Caco-2 (cell line): Measurements from ENCODE around the gene RPH3AL. TPM values are rescaled to one million over a fixed set of nuclear protein-coding genes. Genes with fewer than 3 reads are reported as not detected.
A peak's percentile ranks its signal among the peaks of the same experiment; 100 is the strongest.

Experiments used
- BruUV-seq: library from RNA; stranded (reverse); fragments of 400-500 nt; replicated peaks from 2 replicates; lab custom pipeline; 2021; lab: Mats Ljungman, UMichigan
- CTCF ChIA-PET: fragments of 300-600 bp; sonication (Branson Sonifier 250); formaldehyde crosslinking; loops from one replicate; lab custom pipeline; 2022; ENCODE audit warnings: antibody characterized with exemption; lab: Charles Lee
- POLR2A ChIA-PET: fragments of 300-600 bp; sonication (Branson Sonifier 250); formaldehyde crosslinking; loops from one replicate; lab custom pipeline; 2022; ENCODE audit warnings: antibody characterized with exemption; lab: Charles Lee
- DNase-seq, 2 experiments: peaks; one replicate each; pipeline versions ENCODE4 v3.0.0 to v3.0.0-alpha.2; 2020 to 2022
- H3K27me3 ChIP-seq: replicated peaks from 2 replicates; pipeline ENCODE4 v1.6.0; 2011; ENCODE audit warnings: low read length; ENCODE audit not compliant: control insufficient read depth, insufficient read depth
- H3K36me3 ChIP-seq: 2 replicates; pipeline ENCODE4 v1.5.1; 2011; ENCODE audit warnings: low read length; ENCODE audit not compliant: control insufficient read depth, insufficient read depth
- H3K4me1 ChIP-seq: fragments of 250-450 bp; sonication (Bioruptor Pico); 2 replicates; pipeline ENCODE4 v1.5.1; 2020; ENCODE audit warnings: mild to moderate bottlenecking
- H3K4me3 ChIP-seq: 2 replicates; pipeline ENCODE4 v1.5.1; 2011; ENCODE audit warnings: low read depth, mild to moderate bottlenecking, control low read depth, low read length
- H3K9me3 ChIP-seq: fragments of 250-450 bp; sonication (Bioruptor Pico); 2 replicates; pipeline ENCODE4 v1.5.1; 2020; ENCODE audit warnings: mild to moderate bottlenecking, moderate library complexity
- H3K27ac Mint-ChIP-seq: one replicate; pipeline ENCODE4 v1.8.0; 2022; ENCODE audit warnings: mixed read lengths; ENCODE audit not compliant: unreplicated experiment
- H3K27me3 Mint-ChIP-seq: one replicate; pipeline ENCODE4 v1.8.0; 2022; ENCODE audit warnings: mixed read lengths; ENCODE audit not compliant: insufficient read depth, unreplicated experiment
- H3K36me3 Mint-ChIP-seq: one replicate; pipeline ENCODE4 v1.8.0; 2022; ENCODE audit warnings: mild to moderate bottlenecking, mixed read lengths; ENCODE audit not compliant: insufficient read depth, unreplicated experiment
- H3K4me1 Mint-ChIP-seq: one replicate; pipeline ENCODE4 v1.8.0; 2022; ENCODE audit warnings: low read depth, mixed read lengths; ENCODE audit not compliant: unreplicated experiment
- H3K4me3 Mint-ChIP-seq: one replicate; pipeline ENCODE4 v1.8.0; 2022; ENCODE audit warnings: mild to moderate bottlenecking, moderate library complexity, mixed read lengths; ENCODE audit not compliant: unreplicated experiment
- H3K9me3 Mint-ChIP-seq: one replicate; pipeline ENCODE4 v1.8.0; 2022; ENCODE audit warnings: mixed read lengths; ENCODE audit not compliant: unreplicated experiment
- intact Hi-C: fragments of 100-400 bp; cut with micrococcal nuclease; formaldehyde crosslinking; loops from one replicate; pipeline ENCODE4 v1.10.0; 2022; ENCODE audit not compliant: unreplicated experiment
- total RNA-seq: library from RNA; stranded (reverse); gene quantifications from 2 replicates; pipeline ENCODE4 v1.2.3, GENCODE V29; 2022
- TF ChIP-seq, protein P1 (sequence below), 2 experiments: fragments of 200-600 bp in 1 of 2; IDR thresholded peaks; 1 replicate in 1 of 2; 2 replicates in 1 of 2; pipeline versions ENCODE4 v1.5.1 to v1.8.0; 2011 to 2022; ENCODE audit warnings: antibody characterized with exemption in 1 of 2, control low read depth in 1 of 2, inconsistent platforms in 1 of 2, low read depth in 1 of 2, low read length in 1 of 2, mild to moderate bottlenecking in 1 of 2, moderate library complexity in 1 of 2; ENCODE audit not compliant: insufficient read depth in 1 of 2, severe bottlenecking in 1 of 2, unreplicated experiment in 1 of 2

RPH3AL gene
- total RNA-seq, 1 experiment from 2014 or later = 36.0 TPM

DNA sequence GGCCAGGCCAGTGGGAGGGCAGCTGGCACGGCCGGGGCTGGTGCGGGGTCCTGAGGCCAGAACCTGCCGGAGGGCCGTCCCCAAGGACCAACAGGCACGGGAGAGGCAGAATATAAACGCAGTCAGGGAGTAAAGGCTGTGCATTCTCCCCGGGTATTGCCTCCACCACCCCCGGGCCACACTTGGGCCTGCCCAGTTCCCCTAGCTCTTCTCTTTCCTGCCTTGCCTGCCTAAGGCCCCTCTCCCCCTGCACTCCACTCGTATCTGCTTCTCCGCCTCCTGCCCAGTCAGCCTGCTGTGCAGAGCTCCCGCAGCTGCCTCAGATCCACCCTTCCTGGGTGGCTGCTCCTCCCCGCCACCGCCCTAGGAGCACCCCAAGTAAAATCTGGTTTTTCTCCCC, 5.0 kb upstream of the RPH3AL start:
- Mint-ChIP-seq H3K4me3 (no peak overlapping the region), H3K36me3 (peaks cover 41% of the 10 kb centered on the region), H3K4me1 (peaks cover 10% of the 10 kb centered on the region), H3K9me3 (no peaks in the 10 kb centered on the region), H3K27me3 (no peaks in the 10 kb centered on the region), H3K27ac (no peak overlapping the region)
- intact Hi-C loops = no loop called here
- TF ChIP-seq, protein P1, sequence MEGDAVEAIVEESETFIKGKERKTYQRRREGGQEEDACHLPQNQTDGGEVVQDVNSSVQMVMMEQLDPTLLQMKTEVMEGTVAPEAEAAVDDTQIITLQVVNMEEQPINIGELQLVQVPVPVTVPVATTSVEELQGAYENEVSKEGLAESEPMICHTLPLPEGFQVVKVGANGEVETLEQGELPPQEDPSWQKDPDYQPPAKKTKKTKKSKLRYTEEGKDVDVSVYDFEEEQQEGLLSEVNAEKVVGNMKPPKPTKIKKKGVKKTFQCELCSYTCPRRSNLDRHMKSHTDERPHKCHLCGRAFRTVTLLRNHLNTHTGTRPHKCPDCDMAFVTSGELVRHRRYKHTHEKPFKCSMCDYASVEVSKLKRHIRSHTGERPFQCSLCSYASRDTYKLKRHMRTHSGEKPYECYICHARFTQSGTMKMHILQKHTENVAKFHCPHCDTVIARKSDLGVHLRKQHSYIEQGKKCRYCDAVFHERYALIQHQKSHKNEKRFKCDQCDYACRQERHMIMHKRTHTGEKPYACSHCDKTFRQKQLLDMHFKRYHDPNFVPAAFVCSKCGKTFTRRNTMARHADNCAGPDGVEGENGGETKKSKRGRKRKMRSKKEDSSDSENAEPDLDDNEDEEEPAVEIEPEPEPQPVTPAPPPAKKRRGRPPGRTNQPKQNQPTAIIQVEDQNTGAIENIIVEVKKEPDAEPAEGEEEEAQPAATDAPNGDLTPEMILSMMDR (IDR thresholded peaks at IDR 0.05; ENCODE audit: insufficient read depth in 1 of 2, low read depth in 1 of 2, low read length in 1 of 2, severe bottlenecking in 1 of 2, unreplicated experiment in 1 of 2) = no peak
- H3K36me3 ChIP-seq = peaks cover 1% of the 10 kb centered on the region; the same call in 1 of the 2 replicates
- POLR2A ChIA-PET = no interaction called here
- no peaks in the 10 kb centered on the region for H3K9me3 ChIP-seq
- BruUV-seq = no TSS peak
- peaks cover 7% of the 10 kb centered on the region for H3K4me1 ChIP-seq
- CTCF ChIA-PET = no interaction called here
- H3K4me3 ChIP-seq = no peak overlapping the region
- no peaks in the 10 kb centered on the region for H3K27me3 ChIP-seq
- no peak for DNase-seq

DNA sequence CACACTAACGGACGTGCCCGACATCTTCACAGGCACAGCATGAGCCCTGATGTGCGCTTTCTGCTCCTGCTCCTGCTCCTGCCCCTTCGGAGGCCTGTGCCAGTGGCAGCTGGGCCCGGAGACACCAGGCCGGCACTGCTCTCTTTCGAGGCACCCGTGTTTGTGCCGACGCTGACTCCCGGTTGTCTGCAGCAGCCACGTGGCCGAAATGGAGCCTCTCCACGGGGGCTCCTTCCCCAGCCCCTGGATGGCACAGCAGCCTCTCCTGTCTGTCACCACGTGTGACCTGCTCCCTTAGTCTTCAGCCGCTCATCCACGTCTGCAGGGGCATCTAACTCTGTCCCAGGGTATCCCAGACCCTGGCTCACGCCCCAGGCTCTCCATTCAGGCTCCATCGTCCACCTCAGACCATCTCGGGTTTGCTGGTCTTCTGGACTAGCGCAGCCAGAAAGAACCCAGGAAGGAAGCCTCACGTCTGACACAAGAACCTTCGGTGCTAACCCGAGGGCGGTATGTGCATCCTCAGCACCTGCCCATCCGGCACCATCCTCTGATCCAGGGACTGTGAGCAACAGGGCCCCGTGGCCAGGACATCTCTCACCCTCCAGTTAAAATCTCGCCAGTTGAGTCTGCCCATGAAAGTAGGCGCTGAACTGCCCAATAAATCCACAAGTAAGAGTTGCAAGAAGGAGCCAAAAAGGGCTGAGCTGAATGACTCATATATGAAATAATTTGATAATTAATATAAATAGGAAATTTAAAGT, 4.2 kb upstream of the RPH3AL start:
- POLR2A ChIA-PET = no interaction called here
- H3K4me1 ChIP-seq = peaks cover 7% of the 10 kb centered on the region
- no peaks in the 10 kb centered on the region for H3K9me3 ChIP-seq
- Mint-ChIP-seq H3K27ac (peak overlapping the region; percentile 11), H3K4me3 (peak overlapping the region; percentile 11), H3K27me3 (no peaks in the 10 kb centered on the region), H3K4me1 (peaks cover 15% of the 10 kb centered on the region), H3K9me3 (no peaks in the 10 kb centered on the region), H3K36me3 (peaks cover 49% of the 10 kb centered on the region)
- no peaks in the 10 kb centered on the region for H3K27me3 ChIP-seq
- BruUV-seq = no TSS peak
- TF ChIP-seq, protein P1 (IDR thresholded peaks at IDR 0.05; ENCODE audit: insufficient read depth in 1 of 2, low read depth in 1 of 2, low read length in 1 of 2, severe bottlenecking in 1 of 2, unreplicated experiment in 1 of 2) = no peak
- DNase-seq = peak in 1 of 2 experiments; percentile 26
- intact Hi-C loops = no loop called here
- no peak overlapping the region for H3K4me3 ChIP-seq
- peaks cover 1% of the 10 kb centered on the region; the same call in 1 of the 2 replicates for H3K36me3 ChIP-seq
- CTCF ChIA-PET = no interaction called here

DNA sequence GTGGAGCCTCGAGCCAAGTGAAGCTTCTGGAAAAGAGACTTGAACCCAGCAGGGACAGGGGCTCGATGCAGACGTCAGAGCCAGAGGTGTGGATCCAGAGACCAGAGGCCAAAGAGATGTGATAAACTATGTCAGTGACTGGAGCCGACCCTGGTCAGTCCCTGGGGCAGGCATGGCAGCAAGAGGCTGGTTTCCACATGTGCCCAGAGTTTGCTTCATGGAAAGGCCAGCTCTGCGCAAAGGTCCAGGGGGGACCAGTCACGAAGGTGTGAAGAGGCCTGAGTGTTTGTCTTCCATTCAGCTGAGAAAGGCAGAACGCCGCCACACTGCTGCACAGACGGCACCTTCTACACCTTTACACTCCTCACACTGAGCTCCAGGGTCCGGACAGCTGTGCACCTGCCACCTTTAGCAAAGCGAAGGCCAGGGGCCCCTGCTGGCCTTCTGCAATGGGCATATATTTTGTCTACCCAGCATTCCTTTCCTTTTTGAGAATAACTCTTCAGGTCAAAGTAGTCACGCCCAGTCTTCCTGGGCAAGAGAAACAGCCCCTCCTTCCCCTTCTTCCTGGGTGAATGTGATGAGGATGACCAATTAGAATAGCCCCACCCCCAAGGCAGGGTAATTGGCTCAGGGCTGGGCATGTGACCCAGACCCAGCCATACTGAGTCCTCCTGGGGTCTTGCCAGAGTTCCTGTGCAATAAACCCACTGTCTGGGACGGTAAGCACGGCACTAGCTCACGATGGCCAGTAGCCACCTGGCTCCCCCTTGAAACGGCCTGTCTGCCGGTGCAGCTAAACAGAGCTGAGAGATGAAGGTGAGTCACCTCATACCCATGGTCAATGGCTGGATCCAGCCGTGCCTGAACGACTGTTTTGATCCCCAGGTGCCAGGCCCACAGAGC, 2.3 kb upstream of the RPH3AL start:
- Mint-ChIP-seq H3K27me3 (no peaks in the 10 kb centered on the region), H3K27ac (peak overlapping the region; percentile 24), H3K9me3 (no peaks in the 10 kb centered on the region), H3K36me3 (peaks cover 54% of the 10 kb centered on the region), H3K4me1 (peaks cover 30% of the 10 kb centered on the region), H3K4me3 (no peak overlapping the region)
- POLR2A ChIA-PET = no interaction called here
- H3K4me3 ChIP-seq = no peak overlapping the region
- intact Hi-C loops = no loop called here
- DNase-seq = peak; percentile 34 to 52
- no peaks in the 10 kb centered on the region for H3K27me3 ChIP-seq
- peaks cover 1% of the 10 kb centered on the region; the same call in 1 of the 2 replicates for H3K36me3 ChIP-seq
- peaks cover 27% of the 10 kb centered on the region for H3K4me1 ChIP-seq
- CTCF ChIA-PET = no interaction called here
- no peaks in the 10 kb centered on the region for H3K9me3 ChIP-seq
- TF ChIP-seq, protein P1 (IDR thresholded peaks at IDR 0.05; ENCODE audit: insufficient read depth in 1 of 2, low read depth in 1 of 2, low read length in 1 of 2, severe bottlenecking in 1 of 2, unreplicated experiment in 1 of 2) = no peak
- BruUV-seq = no TSS peak
